Lung (tissue), 12 donors: ENCODE results near the gene MAP4K3. TPM values are rescaled to one million over a fixed set of nuclear protein-coding genes. Genes with fewer than 3 reads are reported as not detected.

Source experiments
- ATAC-seq: fragments of 200-7000 bp; cut with Tn5 transposase; one replicate; pipeline ENCODE4 v1.9.1; 2020; ENCODE audit warnings: moderate number of reproducible peaks; ENCODE audit not compliant: insufficient read depth, low FRiP score
- DNase-seq, 3 donors: peaks; one replicate each; pipeline ENCODE4 v3.0.0-alpha.2; 2013 to 2017
- H3K27ac ChIP-seq, 2 donors: one replicate each; pipeline ENCODE4 v1.5.1; 2013; ENCODE audit warnings: mild to moderate bottlenecking in 2 of 2, moderate library complexity in 2 of 2, control low read depth in 1 of 2, inconsistent platforms in 1 of 2, low read depth in 1 of 2, low read length in 1 of 2
- H3K27me3 ChIP-seq, 3 donors: one replicate each; pipeline ENCODE4 v1.5.1; 2013; ENCODE audit warnings: low read length in 2 of 3; ENCODE audit not compliant: control insufficient read depth in 3 of 3, insufficient read depth in 3 of 3
- H3K36me3 ChIP-seq, 4 donors: one replicate each; pipeline ENCODE4 v1.5.1; 2013; ENCODE audit warnings: low read length in 4 of 4, mild to moderate bottlenecking in 1 of 4, moderate library complexity in 1 of 4; ENCODE audit not compliant: control insufficient read depth in 4 of 4, insufficient read depth in 4 of 4
- H3K4me1 ChIP-seq, 5 donors: one replicate each; pipeline ENCODE4 v1.5.1; 2013; ENCODE audit warnings: low read length in 5 of 5, mild to moderate bottlenecking in 2 of 5, moderate library complexity in 1 of 5; ENCODE audit not compliant: control insufficient read depth in 5 of 5, insufficient read depth in 5 of 5
- H3K4me3 ChIP-seq: one replicate; pipeline ENCODE4 v1.5.1; 2013; ENCODE audit warnings: mild to moderate bottlenecking, control low read depth, moderate library complexity
- H3K9ac ChIP-seq, 2 donors: one replicate each; pipeline ENCODE4 v1.5.1; 2013; ENCODE audit warnings: low read length in 2 of 2, control low read depth in 1 of 2; ENCODE audit not compliant: insufficient read depth in 1 of 2
- H3K9me3 ChIP-seq, 4 donors: one replicate each; pipeline ENCODE4 v1.5.1; 2013; ENCODE audit warnings: low read length in 3 of 4, mild to moderate bottlenecking in 1 of 4, moderate library complexity in 1 of 4; ENCODE audit not compliant: control insufficient read depth in 4 of 4, insufficient read depth in 3 of 4
- CTCF ChIP-seq: IDR thresholded peaks from 2 replicates; pipeline ENCODE4 v1.5.1; 2012; ENCODE audit warnings: mild to moderate bottlenecking; ENCODE audit errors: control extremely low read depth, extremely low read depth
- WGBS, 2 donors: extraction: QIAGEN DNeasy Blood & Tissue Kit; methylation state at CpG; one replicate each; pipeline ENCODE4 v1.1.7; 2013; 5-methylcytosine and 5-hydroxymethylcytosine counted together
- polyA plus RNA-seq, 2 donors: library from polyadenylated mRNA; stranded (reverse); fragments of 200-250 nt; gene quantifications; one replicate each; pipeline ENCODE4 v1.2.1, GENCODE V29; 2013
- total RNA-seq, 2 donors: library from RNA; depleted of rRNA in 1 of 2; stranded (reverse); fragments of >200 nt in 1 of 2; gene quantifications; one replicate each; pipeline ENCODE4 v1.2.1, GENCODE V29; 2014 to 2021
- donor health status: control.
- donor health status: control.
- donor health status: Bipolar disorder and iron deficiency.
- donor health status: healthy.
- donor health status: DM: yes; HTN: yes; CAD: no.

MAP4K3 gene
- total and polyA plus RNA-seq, 4 donors, result 9.9 to 97.9 (median 27.1) TPM

- Histone ChIP-seq H3K36me3 (peaks cover 0 to 5% (median 0%) of the 10 kb centered on the region in 4 donors), H3K4me3 (no peak overlapping the region), H3K9me3 (no peaks in the 10 kb centered on the region), H3K27ac (no peak overlapping the region), H3K4me1 (peaks cover 0 to 7% (median 0%) of the 10 kb centered on the region in 5 donors), H3K9ac (no peak overlapping the region), H3K27me3 (no peaks in the 10 kb centered on the region)
- TF ChIP-seq CTCF, result no peak
- DNase-seq, result no peak
- ATAC-seq, result no peak
Observed at GRCh38 chr2:39451954-39452353, 14.9 kb upstream of the MAP4K3 start.

GRCh38 chr2:39448169-39448502 is 11.1 kb upstream of the MAP4K3 start:
- 97 to 99% methylated on average over 3 of the region's 3 CpGs for WGBS, 2 donors
- Histone ChIP-seq H3K36me3 (peaks cover 0 to 2% (median 2%) of the 10 kb centered on the region in 4 donors), H3K4me3 (no peak overlapping the region), H3K4me1 (peaks cover 0 to 2% (median 0%) of the 10 kb centered on the region in 5 donors), H3K9me3 (no peaks in the 10 kb centered on the region), H3K27me3 (no peaks in the 10 kb centered on the region), H3K27ac (no peak overlapping the region), H3K9ac (no peak overlapping the region)
- no peak for TF ChIP-seq CTCF
- ATAC-seq (no peak), DNase-seq (no peak)

GRCh38 chr2:39447266-39448168 is 10.4 kb upstream of the MAP4K3 start:
- no peaks in the 10 kb centered on the region for H3K4me1 ChIP-seq
- no peak overlapping the region for H3K27ac ChIP-seq
- H3K4me3 ChIP-seq, result no peak overlapping the region
- H3K9ac ChIP-seq, result no peak overlapping the region
- DNase-seq (no peak), ATAC-seq (no peak)
- no peaks in the 10 kb centered on the region for H3K9me3 ChIP-seq
- peaks cover 0 to 2% (median 2%) of the 10 kb centered on the region in 4 donors for H3K36me3 ChIP-seq
- TF ChIP-seq CTCF, result no peak
- H3K27me3 ChIP-seq, result no peaks in the 10 kb centered on the region
- 98% methylated on average over 6 of the region's 6 CpGs for WGBS, 2 donors

- no peaks in the 10 kb centered on the region for H3K9me3 ChIP-seq
- ATAC-seq (no peak), DNase-seq (no peak)
- no peak overlapping the region for H3K4me3 ChIP-seq
- no peaks in the 10 kb centered on the region for H3K4me1 ChIP-seq
- TF ChIP-seq CTCF, result no peak
- H3K36me3 ChIP-seq, result peaks cover 0 to 2% (median 2%) of the 10 kb centered on the region in 4 donors
- no peak overlapping the region for H3K9ac ChIP-seq
- 93 to 95% methylated on average over 3 of the region's 3 CpGs for WGBS, 2 donors
- no peaks in the 10 kb centered on the region for H3K27me3 ChIP-seq
- no peak overlapping the region for H3K27ac ChIP-seq
Observed at GRCh38 chr2:39445934-39446333, 8.8 kb upstream of the MAP4K3 start.
